Sigmoid colon (tissue), 7 donors: ENCODE results near the gene FRMPD4. TPM values are rescaled to one million over a fixed set of nuclear protein-coding genes. Genes with fewer than 3 reads are reported as not detected.
"Not testable (repeated sequence)": the region's sequence is repeated elsewhere in the genome, so short reads cannot be mapped to it uniquely, and the experiment has no call there.

ENCODE experiments used
- DNase-seq: peaks from one replicate; pipeline ENCODE4 v3.0.0-alpha.2; 2019
- H3K27ac ChIP-seq, 4 donors: fragments of 200-600 bp; sonication (generic); one replicate each; pipeline ENCODE4 v1.5.1; 2016 to 2019; ENCODE audit warnings: mild to moderate bottlenecking in 1 of 4
- H3K27me3 ChIP-seq, 3 donors: fragments of 200-600 bp; sonication (generic); one replicate each; pipeline ENCODE4 v1.5.1; 2019; ENCODE audit warnings: mild to moderate bottlenecking in 1 of 3
- H3K36me3 ChIP-seq, 4 donors: fragments of 200-600 bp; sonication (generic); one replicate each; pipeline ENCODE4 v1.5.1; 2016 to 2019
- H3K4me1 ChIP-seq, 4 donors: fragments of 200-600 bp; sonication (generic); one replicate each; pipeline ENCODE4 v1.5.1; 2017 to 2019
- H3K4me3 ChIP-seq, 4 donors: fragments of 200-600 bp; sonication (generic); one replicate each; pipeline ENCODE4 v1.5.1; 2017 to 2019; ENCODE audit warnings: mild to moderate bottlenecking in 2 of 4, moderate library complexity in 1 of 4
- H3K9me3 ChIP-seq, 4 donors: fragments of 200-600 bp in 3 of 4; sonication (generic) in 3 of 4; one replicate each; pipeline versions ENCODE4 v1.5.1 to v1.6.1; 2013 to 2019
- CTCF ChIP-seq, 4 experiments: fragments of 450-650 bp in 3 of 4; fragments of 200-600 bp in 1 of 4; IDR thresholded peaks; one replicate each; pipeline ENCODE4 v1.5.1; 2016 to 2019; ENCODE audit warnings: antibody characterized with exemption in 4 of 4, mild to moderate bottlenecking in 3 of 4, moderate library complexity in 2 of 4
- EP300 ChIP-seq, 4 donors: sonication (generic); formaldehyde crosslinking; IDR thresholded peaks; one replicate each; pipeline ENCODE4 v1.6.1; 2017; ENCODE audit warnings: antibody characterized with exemption in 4 of 4
- POLR2A ChIP-seq, 2 donors: fragments of 450-650 bp; IDR thresholded peaks; one replicate each; pipeline ENCODE4 v1.6.1; 2016; ENCODE audit warnings: antibody characterized with exemption in 2 of 2, mild to moderate bottlenecking in 2 of 2, moderate library complexity in 2 of 2
- POLR2AphosphoS5 ChIP-seq, 4 donors: sonication (generic); formaldehyde crosslinking; IDR thresholded peaks; one replicate each; pipeline ENCODE4 v1.6.1; 2017; ENCODE audit warnings: antibody characterized with exemption in 4 of 4
- WGBS, 2 donors: extraction: QIAGEN DNeasy Blood & Tissue Kit; methylation state at CpG; one replicate each; pipeline ENCODE4 v1.1.7; 2013; 5-methylcytosine and 5-hydroxymethylcytosine counted together
- intact Hi-C: fragments of 100-400 bp; cut with DNase I; formaldehyde crosslinking; loops from one replicate; pipeline ENCODE4 v1.15.1; 2023
- polyA plus RNA-seq, 3 donors: library from polyadenylated mRNA; stranded (reverse); fragments of 200-250 nt; gene quantifications; one replicate each; pipeline ENCODE4 v1.2.3, GENCODE V29; 2013
- total RNA-seq, 4 donors: library from RNA; depleted of rRNA; stranded (reverse); fragments of >200 nt; gene quantifications; one replicate each; pipeline ENCODE4 v1.1.0, GENCODE V29; 2016
- donor health status: healthy with polysubstance abuse.
- donor health status: Bipolar disorder and iron deficiency.
- donor health status: healthy.

FRMPD4 gene
- total and polyA plus RNA-seq, 7 donors = 0.22 to 5.8 (median 2.9) TPM; not detected in 2

- Histone ChIP-seq H3K4me1 (no peaks in the 10 kb centered on the region), H3K4me3 (no peak overlapping the region), H3K36me3 (no peaks in the 10 kb centered on the region), H3K9me3 (no peaks in the 10 kb centered on the region), H3K27ac (no peak overlapping the region), H3K27me3 (no peaks in the 10 kb centered on the region)
- TF ChIP-seq POLR2A (IDR thresholded peaks at IDR 0.05) = no peak
- TF ChIP-seq EP300 (IDR thresholded peaks at IDR 0.05) = no peak
- TF ChIP-seq POLR2AphosphoS5 (IDR thresholded peaks at IDR 0.05) = no peak
- TF ChIP-seq CTCF (IDR thresholded peaks at IDR 0.05) = no peak
- WGBS, 2 donors = 75 to 84% methylated on average over 8 of the region's 8 CpGs
- no peak for DNase-seq
- intact Hi-C loops = no loop called here
These were observed 359.7 kb downstream of the FRMPD4 start for GRCh38 chrX:12497832-12498591.

GRCh38 chrX:12505127-12505526 is 366.9 kb downstream of the FRMPD4 start:
- 66 to 86% methylated on average over 3 of the region's 3 CpGs for whole genome bisulfite sequencing, 2 donors
- Histone ChIP-seq H3K9me3 (no peaks in the 10 kb centered on the region), H3K36me3 (no peaks in the 10 kb centered on the region), H3K27me3 (no peaks in the 10 kb centered on the region), H3K4me1 (no peaks in the 10 kb centered on the region), H3K4me3 (no peak overlapping the region), H3K27ac (no peak overlapping the region)
- no peak for DNase-seq
- intact Hi-C loops = no loop called here
- TF ChIP-seq POLR2AphosphoS5 (IDR thresholded peaks at IDR 0.05) (no peak), CTCF (IDR thresholded peaks at IDR 0.05) (no peak), POLR2A (IDR thresholded peaks at IDR 0.05) (no peak), EP300 (IDR thresholded peaks at IDR 0.05) (no peak)

GRCh38 chrX:12515384-12515783 is 377.1 kb downstream of the FRMPD4 start:
- H3K4me3 ChIP-seq, H3K36me3 ChIP-seq, H3K27ac ChIP-seq, H3K27me3 ChIP-seq, H3K9me3 ChIP-seq, DNase-seq, intact Hi-C loops, H3K4me1 ChIP-seq: not testable (repeated sequence)
- WGBS, 2 donors = 79 to 86% methylated on average over 2 of the region's 2 CpGs

- intact Hi-C loops = no loop called here
- no peaks in the 10 kb centered on the region for H3K36me3 ChIP-seq
- H3K4me3 ChIP-seq = no peak overlapping the region
- H3K4me1 ChIP-seq = no peaks in the 10 kb centered on the region
- no peak for TF ChIP-seq EP300 (IDR thresholded peaks at IDR 0.05)
- TF ChIP-seq POLR2AphosphoS5 (IDR thresholded peaks at IDR 0.05) = no peak
- TF ChIP-seq CTCF (IDR thresholded peaks at IDR 0.05) = no peak
- TF ChIP-seq POLR2A (IDR thresholded peaks at IDR 0.05) = no peak
- 50 to 67% methylated on average over 5 of the region's 5 CpGs for WGBS, 2 donors
- no peak overlapping the region for H3K27ac ChIP-seq
- H3K27me3 ChIP-seq = no peaks in the 10 kb centered on the region
- no peaks in the 10 kb centered on the region for H3K9me3 ChIP-seq
- DNase-seq = no peak
These were observed 388.0 kb downstream of the FRMPD4 start for GRCh38 chrX:12526306-12526705.

GRCh38 chrX:12538096-12538495 is 399.8 kb downstream of the FRMPD4 start:
- H3K4me3 ChIP-seq, H3K4me1 ChIP-seq, H3K27me3 ChIP-seq, intact Hi-C loops, DNase-seq, H3K36me3 ChIP-seq, H3K9me3 ChIP-seq, H3K27ac ChIP-seq: not testable (repeated sequence)
- WGBS, 2 donors = 67 to 86% methylated on average over 10 to 11 of the region's 11 CpGs

- H3K27ac ChIP-seq, DNase-seq, intact Hi-C loops, H3K36me3 ChIP-seq, H3K9me3 ChIP-seq, H3K4me1 ChIP-seq, H3K27me3 ChIP-seq, H3K4me3 ChIP-seq: not testable (repeated sequence)
- 70 to 82% methylated on average over 3 of the region's 3 CpGs for WGBS, 2 donors
These were observed 404.0 kb downstream of the FRMPD4 start for GRCh38 chrX:12542251-12542650.
